PC-3 (cell line): ENCODE data around the gene CLECL1. TPM values are rescaled to one million over a fixed set of nuclear protein-coding genes. Genes with fewer than 3 reads are reported as not detected.

Experiments used
- ATAC-seq: fragments of 200-7000 bp; cut with Tn5 transposase; 2 replicates; pipeline ENCODE4 v1.9.1; 2020; ENCODE audit warnings: mild to moderate bottlenecking, moderate library complexity
- BruUV-seq: library from RNA; stranded (reverse); fragments of 400-500 nt; replicated peaks from 2 replicates; lab custom pipeline; 2021; lab: Mats Ljungman, UMichigan
- CTCF ChIA-PET: fragments of 300-600 bp; sonication (Branson Sonifier 250); formaldehyde crosslinking; loops from one replicate; lab custom pipeline; 2022; ENCODE audit warnings: antibody characterized with exemption; lab: Charles Lee
- POLR2A ChIA-PET: fragments of 300-600 bp; sonication (Branson Sonifier 250); formaldehyde crosslinking; loops from one replicate; lab custom pipeline; 2022; ENCODE audit warnings: antibody characterized with exemption; ENCODE audit not compliant: unreplicated experiment; lab: Charles Lee
- DNase-seq: peaks from one replicate; pipeline ENCODE4 v3.0.0-alpha.2; 2015
- H2AFZ ChIP-seq: fragments of 300-600 bp; sonication (generic); 2 replicates; pipeline ENCODE4 v1.6.0; 2016; ENCODE audit warnings: antibody characterized with exemption, low read length
- H3F3A ChIP-seq: fragments of 300-600 bp; sonication (generic); one replicate; pipeline ENCODE4 v1.6.0; 2017; ENCODE audit warnings: antibody characterized with exemption, low read length, control low read depth, mild to moderate bottlenecking; ENCODE audit not compliant: unreplicated experiment
- H3K27ac ChIP-seq: fragments of 300-600 bp; sonication (generic); 2 replicates; pipeline ENCODE4 v1.5.1; 2016; ENCODE audit warnings: mild to moderate bottlenecking, low read length
- H3K27me3 ChIP-seq: fragments of 300-600 bp; sonication (generic); 2 replicates; pipeline ENCODE4 v1.6.1; 2016; ENCODE audit warnings: low read length, mixed read lengths
- H3K36me3 ChIP-seq: fragments of 300-600 bp; sonication (generic); 2 replicates; pipeline ENCODE4 v1.6.1; 2016; ENCODE audit warnings: low read depth, mixed run types, low read length, mixed read lengths
- H3K4me1 ChIP-seq: fragments of 300-600 bp; sonication (generic); 2 replicates; pipeline ENCODE4 v1.5.1; 2016; ENCODE audit warnings: low read length; ENCODE audit not compliant: insufficient read depth
- H3K4me2 ChIP-seq: fragments of 300-600 bp; sonication (generic); 2 replicates; pipeline ENCODE4 v1.6.0; 2016; ENCODE audit warnings: low read length
- H3K4me3 ChIP-seq: fragments of 300-600 bp; sonication (generic); 2 replicates; pipeline ENCODE4 v1.5.1; 2016; ENCODE audit warnings: mild to moderate bottlenecking, low read length, mixed read lengths
- H3K79me2 ChIP-seq: fragments of 300-600 bp; sonication (generic); 2 replicates; pipeline ENCODE4 v1.6.1; 2017; ENCODE audit warnings: low read length, mixed read lengths
- H3K9ac ChIP-seq: fragments of 300-600 bp; sonication (generic); 2 replicates; pipeline ENCODE4 v1.6.0; 2016; ENCODE audit warnings: mild to moderate bottlenecking, low read length
- H3K9me2 ChIP-seq: fragments of 300-600 bp; sonication (generic); replicated peaks from 2 replicates; pipeline ENCODE4 v1.6.1; 2016; ENCODE audit warnings: mixed run types, low read length, mixed read lengths
- H3K9me3 ChIP-seq: fragments of 300-600 bp; sonication (generic); 2 replicates; pipeline ENCODE4 v1.6.1; 2016; ENCODE audit warnings: low read length, mixed read lengths
- H4K20me1 ChIP-seq: fragments of 300-600 bp; sonication (generic); 2 replicates; pipeline ENCODE4 v1.6.1; 2016; ENCODE audit warnings: low read length, mixed read lengths
- EZH2 ChIP-seq: fragments of 300-600 bp; sonication (generic); IDR thresholded peaks from one replicate; pipeline ENCODE4 v1.6.1; 2017; ENCODE audit warnings: antibody characterized with exemption, mild to moderate bottlenecking, low read length; ENCODE audit not compliant: unreplicated experiment
- EZH2phosphoT487 ChIP-seq: fragments of 300-600 bp; sonication (generic); IDR thresholded peaks from 2 replicates; pipeline ENCODE4 v1.6.1; 2018; ENCODE audit warnings: mild to moderate bottlenecking, antibody characterized with exemption, low read length, borderline replicate concordance
- intact Hi-C: fragments of 100-400 bp; cut with micrococcal nuclease; formaldehyde crosslinking; loops from 2 replicates; pipeline ENCODE4 v1.9.0; 2023
- total RNA-seq: library from RNA; depleted of rRNA; stranded (reverse); fragments of >200 nt; gene quantifications from 2 replicates; pipeline ENCODE4 v1.2.3, GENCODE V29; 2014
- TF ChIP-seq, protein P1 (sequence below): fragments of 300-600 bp; sonication (generic); conservative IDR thresholded peaks from 2 replicates; pipeline ENCODE4 v1.5.1; 2017; ENCODE audit warnings: antibody characterized with exemption, low read depth, mild to moderate bottlenecking, low read length

CLECL1 gene
- total RNA-seq, 1 experiment from 2014 or later: not detected

DNA sequence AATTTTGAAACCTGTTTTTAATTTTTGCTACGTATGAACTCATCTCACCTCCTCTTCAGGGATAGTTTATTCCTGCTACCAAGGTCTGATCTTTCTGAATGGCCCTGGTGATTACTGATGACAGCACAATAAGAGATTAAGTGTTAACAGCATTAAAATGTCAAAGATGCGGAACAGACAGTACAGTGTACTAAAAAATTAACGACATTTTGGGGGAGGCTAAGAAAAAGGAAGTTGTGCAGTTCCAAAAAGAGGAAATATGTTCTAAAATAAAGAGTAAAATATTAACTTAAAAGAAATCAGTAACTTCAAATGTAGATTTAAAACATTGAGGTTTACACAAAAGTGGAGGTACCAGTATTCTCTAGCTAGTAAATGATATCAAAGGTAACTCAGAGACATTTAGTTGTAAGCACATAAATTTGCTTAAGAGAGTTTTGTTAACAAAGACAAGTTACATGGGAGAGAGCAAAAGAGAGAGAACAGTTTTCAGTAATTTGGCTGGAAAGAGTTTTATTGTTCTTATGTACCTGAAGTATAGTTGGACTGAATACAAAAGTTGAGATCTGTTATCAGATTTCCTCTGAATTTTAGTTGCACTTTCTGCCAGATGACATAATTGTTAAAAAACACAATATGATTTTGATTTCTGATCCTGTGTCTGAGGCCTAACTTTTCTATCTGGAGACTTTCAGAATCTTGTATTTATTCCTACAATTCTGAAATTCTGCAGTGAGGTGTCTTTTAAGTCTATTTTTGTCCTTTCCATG, 4.2 kb upstream of the CLECL1 start:
- Histone ChIP-seq H3K9me3 (no peaks in the 10 kb centered on the region), H3K79me2 (no peaks in the 10 kb centered on the region), H3K9me2 (no peaks in the 10 kb centered on the region), H3K27me3 (no peaks in the 10 kb centered on the region), H3K4me2 (no peak overlapping the region), H3K27ac (no peak overlapping the region), H2AFZ (no peak overlapping the region), H4K20me1 (no peaks in the 10 kb centered on the region), H3K4me3 (no peak overlapping the region), H3K9ac (no peak overlapping the region), H3K36me3 (no peaks in the 10 kb centered on the region), H3F3A (no peaks in the 10 kb centered on the region), H3K4me1 (no peaks in the 10 kb centered on the region)
- ChIA-PET POLR2A (no interaction called here), CTCF (no interaction called here)
- ATAC-seq (no peak), DNase-seq (no peak)
- intact Hi-C loops: no loop called here
- TF ChIP-seq EZH2phosphoT487 (no peak), EZH2 (no peak)
- TF ChIP-seq, protein P1, sequence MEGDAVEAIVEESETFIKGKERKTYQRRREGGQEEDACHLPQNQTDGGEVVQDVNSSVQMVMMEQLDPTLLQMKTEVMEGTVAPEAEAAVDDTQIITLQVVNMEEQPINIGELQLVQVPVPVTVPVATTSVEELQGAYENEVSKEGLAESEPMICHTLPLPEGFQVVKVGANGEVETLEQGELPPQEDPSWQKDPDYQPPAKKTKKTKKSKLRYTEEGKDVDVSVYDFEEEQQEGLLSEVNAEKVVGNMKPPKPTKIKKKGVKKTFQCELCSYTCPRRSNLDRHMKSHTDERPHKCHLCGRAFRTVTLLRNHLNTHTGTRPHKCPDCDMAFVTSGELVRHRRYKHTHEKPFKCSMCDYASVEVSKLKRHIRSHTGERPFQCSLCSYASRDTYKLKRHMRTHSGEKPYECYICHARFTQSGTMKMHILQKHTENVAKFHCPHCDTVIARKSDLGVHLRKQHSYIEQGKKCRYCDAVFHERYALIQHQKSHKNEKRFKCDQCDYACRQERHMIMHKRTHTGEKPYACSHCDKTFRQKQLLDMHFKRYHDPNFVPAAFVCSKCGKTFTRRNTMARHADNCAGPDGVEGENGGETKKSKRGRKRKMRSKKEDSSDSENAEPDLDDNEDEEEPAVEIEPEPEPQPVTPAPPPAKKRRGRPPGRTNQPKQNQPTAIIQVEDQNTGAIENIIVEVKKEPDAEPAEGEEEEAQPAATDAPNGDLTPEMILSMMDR: no peak
- no TSS peak for BruUV-seq

DNA sequence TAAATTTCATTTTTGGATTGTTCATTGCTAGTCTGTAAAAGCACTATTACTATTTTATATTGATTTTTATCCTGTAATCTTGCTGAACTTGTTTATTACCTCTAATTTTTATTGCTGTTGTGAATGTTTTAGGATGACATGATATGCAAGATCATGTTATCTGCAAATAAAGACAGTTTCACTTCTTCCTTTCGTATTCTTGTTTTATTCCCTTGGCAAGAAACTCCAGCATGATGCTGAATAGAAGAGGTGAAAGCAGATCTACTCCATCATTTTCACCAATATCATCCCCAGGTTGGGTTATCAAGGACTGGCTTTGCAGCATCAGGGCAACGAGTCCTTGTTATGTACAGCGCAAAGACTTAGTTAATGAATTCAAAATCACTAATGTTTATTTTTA, 2.7 kb upstream of the CLECL1 start:
- CTCF ChIA-PET: no interaction called here

More for the DNA sequence above, 2.7 kb upstream of the CLECL1 start:
- no peak overlapping the region for H2AFZ ChIP-seq
- H3K27ac ChIP-seq: no peak overlapping the region
- no TSS peak for BruUV-seq
- no peaks in the 10 kb centered on the region for H3F3A ChIP-seq
- H3K9me3 ChIP-seq: no peaks in the 10 kb centered on the region
- ATAC-seq (no peak), DNase-seq (no peak)
- TF ChIP-seq, protein P1: no peak
- no peak for TF ChIP-seq EZH2phosphoT487
- TF ChIP-seq EZH2: no peak
- no peak overlapping the region for H3K4me2 ChIP-seq
- no peaks in the 10 kb centered on the region for H3K36me3 ChIP-seq
- intact Hi-C loops: no loop called here
- no peak overlapping the region for H3K9ac ChIP-seq
- H3K4me1 ChIP-seq: no peaks in the 10 kb centered on the region
- no peaks in the 10 kb centered on the region for H3K27me3 ChIP-seq
- POLR2A ChIA-PET: no interaction called here
- H3K79me2 ChIP-seq: no peaks in the 10 kb centered on the region
- H3K4me3 ChIP-seq: no peak overlapping the region
- H3K9me2 ChIP-seq: no peaks in the 10 kb centered on the region
- no peaks in the 10 kb centered on the region for H4K20me1 ChIP-seq
